ENCODE measurements around the gene PITPNM3.

DNA sequence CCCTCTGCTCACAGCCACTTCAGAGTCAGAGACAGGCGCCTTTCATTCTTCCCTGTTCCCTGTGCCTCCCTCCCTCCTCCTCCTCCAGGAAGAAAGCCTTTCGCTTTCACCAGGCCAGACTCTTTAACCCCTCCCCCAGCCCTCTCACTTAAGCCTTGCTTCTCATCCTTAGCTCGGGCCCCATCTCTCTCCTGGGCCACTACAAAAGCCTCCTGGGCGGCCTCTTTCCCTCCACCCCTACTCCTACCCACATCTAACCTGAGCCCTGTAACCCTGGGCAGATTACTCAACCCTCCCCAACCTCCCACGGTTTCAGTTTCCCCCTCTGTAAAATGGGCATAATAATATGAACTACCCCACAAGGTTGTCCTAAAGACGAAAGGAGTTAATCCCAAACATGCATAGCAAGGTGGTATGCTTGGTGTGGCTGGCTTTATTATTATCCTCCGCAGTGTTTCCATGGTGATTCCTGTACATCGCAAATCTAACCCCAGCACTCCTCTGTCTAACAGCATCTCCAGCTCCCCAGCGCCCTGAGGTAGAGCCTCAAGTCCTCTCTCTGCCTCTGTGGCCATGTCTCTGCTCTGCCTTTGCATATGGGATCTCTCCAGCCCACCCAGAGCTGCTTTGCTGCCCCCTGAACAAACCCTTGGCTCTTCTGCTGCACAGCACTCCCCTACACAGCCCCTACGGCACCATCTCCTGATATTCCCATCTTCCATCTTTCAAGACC is 94.4 kb downstream of the PITPNM3 start:
- TF ChIP-seq, protein P1, sequence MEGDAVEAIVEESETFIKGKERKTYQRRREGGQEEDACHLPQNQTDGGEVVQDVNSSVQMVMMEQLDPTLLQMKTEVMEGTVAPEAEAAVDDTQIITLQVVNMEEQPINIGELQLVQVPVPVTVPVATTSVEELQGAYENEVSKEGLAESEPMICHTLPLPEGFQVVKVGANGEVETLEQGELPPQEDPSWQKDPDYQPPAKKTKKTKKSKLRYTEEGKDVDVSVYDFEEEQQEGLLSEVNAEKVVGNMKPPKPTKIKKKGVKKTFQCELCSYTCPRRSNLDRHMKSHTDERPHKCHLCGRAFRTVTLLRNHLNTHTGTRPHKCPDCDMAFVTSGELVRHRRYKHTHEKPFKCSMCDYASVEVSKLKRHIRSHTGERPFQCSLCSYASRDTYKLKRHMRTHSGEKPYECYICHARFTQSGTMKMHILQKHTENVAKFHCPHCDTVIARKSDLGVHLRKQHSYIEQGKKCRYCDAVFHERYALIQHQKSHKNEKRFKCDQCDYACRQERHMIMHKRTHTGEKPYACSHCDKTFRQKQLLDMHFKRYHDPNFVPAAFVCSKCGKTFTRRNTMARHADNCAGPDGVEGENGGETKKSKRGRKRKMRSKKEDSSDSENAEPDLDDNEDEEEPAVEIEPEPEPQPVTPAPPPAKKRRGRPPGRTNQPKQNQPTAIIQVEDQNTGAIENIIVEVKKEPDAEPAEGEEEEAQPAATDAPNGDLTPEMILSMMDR (IDR thresholded peaks at IDR 0.05 in 8 of 11, conservative IDR thresholded peaks at IDR 0.05 in 3 of 11) = no peak
- no peak for TF ChIP-seq POLR2AphosphoS5 (IDR thresholded peaks at IDR 0.05)

Data from spleen (tissue), 7 donors.